ENCODE results near the gene ADAMTS10.

ADAMTS10 gene

GRCh38 chr19:8552810-8553209 lies 57.7 kb downstream of the ADAMTS10 start:
- peak; percentile 12 for DNase-seq

- no peak for DNase-seq
Measured at GRCh38 chr19:8550070-8550469, 60.4 kb downstream of the ADAMTS10 start.

GRCh38 chr19:8545743-8546142 lies 64.8 kb downstream of the ADAMTS10 start:
- DNase-seq = no peak

DNA sequence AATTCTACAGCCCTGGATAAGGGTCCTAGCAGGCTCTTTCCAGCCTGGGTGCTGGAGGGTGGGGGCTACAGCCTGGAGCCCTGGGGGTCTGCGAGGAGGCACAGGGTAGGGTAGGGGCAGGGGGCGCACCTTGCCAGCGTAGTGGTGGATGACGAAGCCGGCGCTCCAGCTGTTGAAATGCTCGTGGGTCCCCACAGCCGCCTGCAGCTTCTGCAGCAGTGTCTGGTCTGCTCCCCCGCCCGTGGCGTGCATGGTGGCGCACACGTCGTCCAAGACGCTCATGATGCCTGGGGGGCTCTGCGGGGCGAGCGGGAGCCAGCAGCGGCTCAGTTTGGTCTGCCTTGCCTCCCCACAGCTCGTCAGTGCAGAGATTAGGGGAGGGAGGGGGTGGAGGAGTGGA lies 66.3 kb downstream of the ADAMTS10 start:
- no peak for DNase-seq

DNA sequence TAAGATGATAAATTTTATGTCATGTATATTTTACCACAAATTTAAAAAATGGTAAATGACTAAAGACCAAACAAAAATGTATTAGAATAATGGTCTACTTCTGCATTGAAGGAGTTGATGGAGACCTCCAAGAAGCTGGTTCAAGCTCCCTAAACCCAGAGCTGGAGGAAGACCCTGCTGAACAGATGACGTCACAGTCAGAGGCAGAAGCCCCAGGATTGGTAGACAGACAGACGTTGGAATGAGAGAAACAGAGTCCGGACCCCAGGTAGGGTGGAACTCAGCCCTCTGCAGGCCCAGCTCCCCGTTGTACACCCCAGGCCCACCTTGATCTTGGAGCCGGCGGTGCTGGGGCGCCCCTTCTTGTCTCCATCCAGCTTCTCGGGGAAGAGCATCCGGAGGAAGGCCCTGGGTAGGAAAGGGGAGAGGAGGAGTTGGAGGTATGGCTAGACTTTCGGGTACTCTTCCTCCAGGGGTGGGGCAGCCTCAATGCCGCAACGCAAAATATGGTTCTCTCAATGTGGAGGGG lies 70.8 kb downstream of the ADAMTS10 start:
- no peak for DNase-seq

- DNase-seq = no peak
Measured at GRCh38 chr19:8537099-8537498, 73.4 kb downstream of the ADAMTS10 start.

GRCh38 chr19:8536282-8536681 lies 74.2 kb downstream of the ADAMTS10 start:
- no peak for DNase-seq

DNA sequence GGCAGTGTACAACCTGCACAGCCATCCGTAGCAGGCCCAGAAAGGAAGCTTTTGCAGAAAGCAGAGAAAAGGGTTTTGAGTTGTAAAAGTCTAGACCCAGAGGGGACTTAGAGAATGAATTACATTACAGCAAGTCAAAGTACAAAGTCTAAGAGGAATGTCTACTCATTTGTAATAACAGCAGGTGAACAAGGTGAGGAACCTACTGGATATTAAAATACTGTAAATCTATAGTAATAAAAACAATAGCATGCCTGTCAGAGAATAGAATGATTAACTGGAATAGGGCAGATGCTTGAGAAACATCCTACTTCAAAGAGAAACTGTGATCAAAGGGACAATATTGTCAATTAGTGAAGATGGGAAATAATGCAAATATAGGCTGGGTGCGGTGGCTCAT lies 78.3 kb downstream of the ADAMTS10 start:
- no peak for DNase-seq

DNA sequence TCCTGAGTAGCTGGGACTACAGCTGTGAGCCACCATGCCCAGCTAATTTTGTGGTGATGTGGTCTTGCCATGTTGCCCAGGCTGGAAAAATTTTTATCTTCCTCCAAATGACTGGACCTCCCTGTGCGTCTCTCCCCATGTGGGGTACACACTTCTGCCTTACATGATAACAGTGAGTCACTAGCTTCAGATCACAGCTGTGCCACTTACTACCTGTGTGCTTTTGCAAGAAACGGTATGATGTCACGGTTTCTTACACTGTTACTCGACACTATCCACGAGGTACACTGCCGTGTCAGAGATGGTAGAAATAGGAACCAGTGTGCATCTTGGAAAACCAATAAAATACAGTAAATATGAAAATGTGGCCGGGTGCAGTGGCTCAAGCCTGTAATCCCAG lies 79.0 kb downstream of the ADAMTS10 start:
- no peak for DNase-seq

Measured in fibroblast of upper back skin (primary cell).